Peyer's patch (tissue), 4 donors: ENCODE measurements around the gene ZDHHC6. TPM values are rescaled to one million over a fixed set of nuclear protein-coding genes. Genes with fewer than 3 reads are reported as not detected.

Experiments
- DNase-seq, 3 donors: peaks; one replicate each; pipeline ENCODE4 v3.0.0-alpha.2; 2017 to 2019
- H3K27ac ChIP-seq, 4 donors: fragments of 200-600 bp; sonication (generic); one replicate each; pipeline ENCODE4 v1.5.1; 2016 to 2019
- H3K27me3 ChIP-seq, 2 donors: fragments of 200-600 bp; sonication (generic); one replicate each; pipeline ENCODE4 v1.5.1; 2019
- H3K36me3 ChIP-seq, 3 donors: fragments of 200-600 bp; sonication (generic); one replicate each; pipeline ENCODE4 v1.5.1; 2016 to 2019
- H3K4me1 ChIP-seq, 4 donors: fragments of 200-600 bp; sonication (generic); one replicate each; pipeline ENCODE4 v1.5.1; 2016 to 2019
- H3K4me3 ChIP-seq, 4 donors: fragments of 200-600 bp; sonication (generic); 1 replicate in 3 of 4; 2 replicates in 1 of 4; pipeline ENCODE4 v1.5.1; 2016 to 2019; ENCODE audit warnings: mild to moderate bottlenecking in 1 of 4
- H3K9me3 ChIP-seq, 4 donors: fragments of 200-600 bp; sonication (generic); one replicate each; pipeline ENCODE4 v1.5.1; 2016 to 2019; ENCODE audit warnings: mild to moderate bottlenecking in 1 of 4
- POLR2A ChIP-seq, 2 donors: fragments of 450-650 bp; IDR thresholded peaks; one replicate each; pipeline ENCODE4 v1.5.1; 2017; ENCODE audit warnings: antibody characterized with exemption in 2 of 2, mild to moderate bottlenecking in 2 of 2, moderate library complexity in 2 of 2
- total RNA-seq, 4 donors: library from RNA; depleted of rRNA; stranded (reverse); fragments of >200 nt; gene quantifications; one replicate each; pipeline ENCODE4 v1.1.0, GENCODE V29; 2016
- TF ChIP-seq, protein P1 (sequence below), 6 experiments: fragments of 450-650 bp in 4 of 6; fragments of 200-600 bp in 2 of 6; sonication (generic) in 1 of 6; IDR thresholded peaks; one replicate each; pipeline ENCODE4 v1.5.1; 2017 to 2019; ENCODE audit warnings: antibody characterized with exemption in 6 of 6, mild to moderate bottlenecking in 3 of 6, moderate library complexity in 1 of 6

The ZDHHC6 gene
- total RNA-seq, 4 donors from 2014 or later, result 28.4 to 53.8 (median 38.7) TPM

DNA sequence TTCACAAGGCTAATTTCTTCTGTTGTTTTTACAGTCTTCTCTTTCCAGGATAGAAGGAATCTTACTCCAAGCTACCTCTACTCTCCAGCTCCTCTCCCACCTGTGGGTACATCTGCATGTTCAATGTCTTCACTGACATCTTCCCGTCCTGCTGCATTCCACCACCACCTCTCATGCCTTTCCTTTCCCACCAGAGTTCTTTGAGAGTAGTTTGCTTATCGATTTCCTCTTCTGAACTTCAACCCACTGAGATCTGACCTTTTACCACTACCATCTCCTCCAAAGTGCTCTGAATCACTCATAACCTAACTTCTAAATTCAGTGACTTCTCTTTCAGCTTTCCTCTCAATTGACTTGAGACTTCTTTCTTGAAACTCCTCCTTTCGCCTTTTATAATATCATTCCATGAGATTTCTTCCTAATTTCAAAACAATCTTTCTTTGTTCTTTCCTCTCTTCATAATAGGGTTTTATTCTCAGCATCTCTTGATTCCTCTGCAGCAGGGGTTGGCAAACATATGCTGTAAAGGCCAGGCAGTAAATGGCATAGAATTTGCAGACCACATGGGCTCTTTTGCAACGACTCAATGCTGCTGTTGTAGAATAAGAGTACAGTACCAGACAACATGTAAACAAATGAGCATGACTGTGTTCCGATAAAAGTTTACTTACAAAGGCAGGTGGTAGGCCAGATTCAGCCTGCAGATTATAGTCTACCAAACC is 50.7 kb downstream of the ZDHHC6 start:
- no peak for TF ChIP-seq POLR2A (IDR thresholded peaks at IDR 0.05)
- TF ChIP-seq, protein P1, sequence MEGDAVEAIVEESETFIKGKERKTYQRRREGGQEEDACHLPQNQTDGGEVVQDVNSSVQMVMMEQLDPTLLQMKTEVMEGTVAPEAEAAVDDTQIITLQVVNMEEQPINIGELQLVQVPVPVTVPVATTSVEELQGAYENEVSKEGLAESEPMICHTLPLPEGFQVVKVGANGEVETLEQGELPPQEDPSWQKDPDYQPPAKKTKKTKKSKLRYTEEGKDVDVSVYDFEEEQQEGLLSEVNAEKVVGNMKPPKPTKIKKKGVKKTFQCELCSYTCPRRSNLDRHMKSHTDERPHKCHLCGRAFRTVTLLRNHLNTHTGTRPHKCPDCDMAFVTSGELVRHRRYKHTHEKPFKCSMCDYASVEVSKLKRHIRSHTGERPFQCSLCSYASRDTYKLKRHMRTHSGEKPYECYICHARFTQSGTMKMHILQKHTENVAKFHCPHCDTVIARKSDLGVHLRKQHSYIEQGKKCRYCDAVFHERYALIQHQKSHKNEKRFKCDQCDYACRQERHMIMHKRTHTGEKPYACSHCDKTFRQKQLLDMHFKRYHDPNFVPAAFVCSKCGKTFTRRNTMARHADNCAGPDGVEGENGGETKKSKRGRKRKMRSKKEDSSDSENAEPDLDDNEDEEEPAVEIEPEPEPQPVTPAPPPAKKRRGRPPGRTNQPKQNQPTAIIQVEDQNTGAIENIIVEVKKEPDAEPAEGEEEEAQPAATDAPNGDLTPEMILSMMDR (IDR thresholded peaks at IDR 0.05), result no peak
- peak overlapping the region in 1 of 4 donors; percentile 1 for H3K27ac ChIP-seq

DNA sequence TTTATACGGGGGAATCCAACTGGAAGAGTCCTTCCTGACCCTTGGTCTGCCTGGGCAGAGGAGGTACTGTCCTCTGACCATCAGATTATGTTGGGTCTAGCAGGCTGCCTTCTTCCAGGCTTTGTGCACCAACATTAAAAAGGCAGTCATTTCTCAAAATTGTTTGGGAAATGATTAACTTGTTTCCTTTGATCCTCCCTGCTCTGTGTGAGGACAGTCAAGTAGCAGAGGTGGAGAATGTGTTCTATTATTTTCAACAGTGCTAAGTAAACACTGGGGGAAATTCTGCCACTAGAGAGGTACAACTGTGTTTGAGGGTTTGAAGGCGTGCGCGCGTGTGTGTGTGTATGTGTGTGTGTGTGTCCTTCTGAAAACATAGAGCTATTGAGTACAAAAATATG is 52.2 kb downstream of the ZDHHC6 start:
- Histone ChIP-seq H3K27me3 (no peaks in the 10 kb centered on the region), H3K36me3 (peaks cover 0 to 38% (median 0%) of the 10 kb centered on the region in 3 donors), H3K27ac (peak overlapping the region in 2 of 4 donors; percentile 27 to 48), H3K4me3 (no peak overlapping the region), H3K4me1 (peaks cover 0 to 26% (median 0%) of the 10 kb centered on the region in 4 donors), H3K9me3 (no peaks in the 10 kb centered on the region)
- peak in 1 of 3 donors; percentile 56 for DNase-seq
- TF ChIP-seq, protein P1 (IDR thresholded peaks at IDR 0.05), result no peak
- TF ChIP-seq POLR2A (IDR thresholded peaks at IDR 0.05), result no peak

More for the DNA sequence above, 50.7 kb downstream of the ZDHHC6 start:
- H3K27me3 ChIP-seq, result no peaks in the 10 kb centered on the region
- no peak for DNase-seq
- no peaks in the 10 kb centered on the region for H3K9me3 ChIP-seq
- peaks cover 0 to 50% (median 0%) of the 10 kb centered on the region in 3 donors for H3K36me3 ChIP-seq
- peaks cover 0 to 22% (median 0%) of the 10 kb centered on the region in 4 donors for H3K4me1 ChIP-seq
- H3K4me3 ChIP-seq, result no peak overlapping the region

DNA sequence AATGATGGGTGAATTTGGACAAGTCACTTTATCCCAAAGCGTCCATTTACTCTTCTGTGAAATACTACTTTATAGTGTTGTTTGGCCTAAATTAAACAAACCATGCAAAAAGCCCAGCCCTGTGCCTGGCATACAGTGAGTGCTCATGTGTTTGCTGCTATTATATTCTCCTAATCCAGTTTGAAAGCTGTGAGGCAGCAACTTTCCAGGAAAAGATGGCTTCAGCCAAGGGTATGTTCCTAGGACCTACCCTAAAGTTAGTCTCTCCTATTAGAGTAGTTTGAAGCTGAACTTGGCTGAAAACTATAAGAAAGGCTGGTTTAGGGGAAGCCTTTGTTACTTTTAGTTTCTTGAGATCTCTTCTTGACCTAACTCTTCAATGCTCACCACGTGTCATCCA is 52.9 kb downstream of the ZDHHC6 start:
- Histone ChIP-seq H3K27me3 (no peaks in the 10 kb centered on the region), H3K9me3 (no peaks in the 10 kb centered on the region), H3K36me3 (peaks cover 0 to 31% (median 0%) of the 10 kb centered on the region in 3 donors), H3K27ac (peak overlapping the region in 2 of 4 donors; percentile 27 to 48), H3K4me3 (no peak overlapping the region), H3K4me1 (peaks cover 0 to 31% (median 2%) of the 10 kb centered on the region in 4 donors)
- DNase-seq, result no peak
- TF ChIP-seq, protein P1 (IDR thresholded peaks at IDR 0.05), result no peak
- no peak for TF ChIP-seq POLR2A (IDR thresholded peaks at IDR 0.05)

DNA sequence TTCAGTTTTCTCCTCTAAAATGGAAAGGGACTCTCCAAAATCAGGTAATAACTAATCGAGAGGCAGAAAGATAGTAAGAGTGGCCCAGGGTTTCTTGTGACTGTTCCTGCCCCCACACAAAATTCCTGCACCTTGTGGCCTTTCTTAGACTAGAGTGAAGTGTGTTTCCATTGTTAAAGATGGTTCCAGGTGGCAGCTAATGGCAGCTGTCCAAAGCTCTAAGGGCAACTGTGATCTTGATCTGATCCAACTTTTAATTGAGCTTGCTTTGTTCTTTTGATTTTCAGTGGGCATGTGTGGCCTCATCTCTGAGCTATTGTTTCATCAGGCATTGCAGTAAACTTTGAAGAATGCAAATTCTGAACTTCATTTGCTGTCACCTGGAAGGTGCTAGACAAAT is 53.4 kb downstream of the ZDHHC6 start:
- Histone ChIP-seq H3K9me3 (no peaks in the 10 kb centered on the region), H3K4me1 (peaks cover 0 to 31% (median 2%) of the 10 kb centered on the region in 4 donors), H3K27ac (peak overlapping the region in 2 of 4 donors; percentile 25 to 48), H3K36me3 (peaks cover 0 to 26% (median 0%) of the 10 kb centered on the region in 3 donors), H3K4me3 (no peak overlapping the region), H3K27me3 (no peaks in the 10 kb centered on the region)
- DNase-seq, result no peak
- TF ChIP-seq POLR2A (IDR thresholded peaks at IDR 0.05), result no peak
- TF ChIP-seq, protein P1 (IDR thresholded peaks at IDR 0.05), result peak in 1 of 6 experiments; percentile 4

DNA sequence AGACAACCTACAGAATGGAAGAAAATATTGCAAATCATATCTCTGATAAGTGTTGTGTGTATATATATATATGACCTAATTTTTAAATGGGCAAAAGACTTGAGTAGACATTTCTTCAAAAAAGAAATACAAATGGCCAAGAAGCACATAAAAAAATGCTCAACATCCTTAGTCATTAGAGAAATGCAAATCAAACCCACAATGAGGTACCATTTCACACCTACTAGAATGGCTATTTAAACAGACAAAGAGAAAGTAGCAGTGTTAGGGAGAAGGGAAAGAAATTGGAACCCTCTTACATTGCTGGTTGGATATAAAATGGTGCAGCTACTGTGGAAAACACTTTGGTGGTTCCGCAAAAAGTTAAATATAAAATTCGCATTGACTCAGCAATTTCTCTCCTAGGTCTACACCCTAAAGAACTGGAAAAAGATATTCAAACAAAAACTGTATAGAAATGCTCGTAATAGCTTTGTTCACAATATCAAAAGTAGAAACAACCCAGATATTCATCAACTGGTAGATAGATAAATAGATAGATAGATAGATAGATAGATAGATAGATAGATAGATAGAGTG is 56.5 kb downstream of the ZDHHC6 start:
- H3K27me3 ChIP-seq, result no peaks in the 10 kb centered on the region
- H3K36me3 ChIP-seq, result peaks cover 0 to 3% (median 0%) of the 10 kb centered on the region in 3 donors
- H3K4me1 ChIP-seq, result peaks cover 0 to 31% (median 2%) of the 10 kb centered on the region in 4 donors
- DNase-seq, result no peak
- H3K27ac ChIP-seq, result no peak overlapping the region
- no peaks in the 10 kb centered on the region for H3K9me3 ChIP-seq
- no peak overlapping the region for H3K4me3 ChIP-seq
- no peak for TF ChIP-seq POLR2A (IDR thresholded peaks at IDR 0.05)
- TF ChIP-seq, protein P1 (IDR thresholded peaks at IDR 0.05), result no peak
